Testis (tissue), 2 donors: ENCODE data around the gene NEK8.
"Not testable (repeated sequence)": the region's sequence is repeated elsewhere in the genome, so short reads cannot be mapped to it uniquely, and the experiment has no call there.

ENCODE experiments used
- CTCF ChIP-seq, 3 experiments: fragments of 450-650 bp in 2 of 3; fragments of 200-600 bp in 1 of 3; sonication (generic) in 1 of 3; IDR thresholded peaks; one replicate each; pipeline ENCODE4 v1.5.1; 2016 to 2019; ENCODE audit warnings: antibody characterized with exemption in 3 of 3, mild to moderate bottlenecking in 2 of 3, moderate library complexity in 1 of 3
- POLR2A ChIP-seq: fragments of 450-650 bp; IDR thresholded peaks from one replicate; pipeline ENCODE4 v1.6.1; 2017; ENCODE audit warnings: antibody characterized with exemption, mild to moderate bottlenecking, moderate library complexity

DNA sequence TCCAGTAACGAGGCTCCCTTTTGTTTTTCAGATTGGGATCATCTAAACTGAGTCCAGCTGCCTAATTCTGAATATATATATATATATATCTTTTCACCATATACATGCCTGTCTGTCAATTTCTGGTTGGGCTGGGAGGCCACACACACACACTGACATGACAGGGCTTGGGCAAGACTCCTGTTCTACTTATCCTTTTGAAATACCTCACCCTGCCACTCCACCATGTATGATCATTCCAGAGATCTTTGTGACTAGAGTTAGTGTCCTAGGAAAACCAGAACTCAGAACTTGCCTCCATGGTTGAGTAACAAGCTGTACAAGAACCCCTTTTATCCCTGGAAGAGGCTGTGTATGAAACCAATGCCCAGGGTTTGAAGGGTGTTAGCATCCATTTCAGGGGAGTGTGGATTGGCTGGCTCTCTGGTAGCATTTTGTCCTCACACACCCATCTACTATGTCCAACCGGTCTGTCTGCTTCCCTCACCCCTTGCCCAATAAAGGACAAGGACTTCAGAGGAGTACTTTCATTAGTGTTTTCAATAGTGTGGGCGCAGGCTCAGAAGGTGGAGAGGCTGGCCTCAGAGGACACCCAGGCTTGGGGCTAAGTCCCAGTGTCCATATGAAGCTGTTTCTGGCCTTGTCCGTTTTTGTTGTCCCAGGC is 4.6 kb upstream of the NEK8 start:
- TF ChIP-seq CTCF (IDR thresholded peaks at IDR 0.05); POLR2A: not testable (repeated sequence)
